Measurements from ENCODE around the gene ZNF536.

Gene ZNF536

GRCh38 chr19:30420881-30421280 is 48.7 kb downstream of the ZNF536 start:
- Histone ChIP-seq H3K4me1 (ENCODE audit: control insufficient read depth, insufficient read depth, low read length) (no peaks in the 10 kb centered on the region), H3K9me3 (ENCODE audit: control insufficient read depth, low read length) (no peaks in the 10 kb centered on the region), H3K4me3 (ENCODE audit: low read length) (no peak overlapping the region), H3K36me3 (ENCODE audit: control insufficient read depth, insufficient read depth, low read length) (no peaks in the 10 kb centered on the region), H3K9ac (ENCODE audit: low read length) (no peak overlapping the region), H3K27me3 (ENCODE audit: control insufficient read depth, insufficient read depth, low read length) (no peaks in the 10 kb centered on the region)

DNA sequence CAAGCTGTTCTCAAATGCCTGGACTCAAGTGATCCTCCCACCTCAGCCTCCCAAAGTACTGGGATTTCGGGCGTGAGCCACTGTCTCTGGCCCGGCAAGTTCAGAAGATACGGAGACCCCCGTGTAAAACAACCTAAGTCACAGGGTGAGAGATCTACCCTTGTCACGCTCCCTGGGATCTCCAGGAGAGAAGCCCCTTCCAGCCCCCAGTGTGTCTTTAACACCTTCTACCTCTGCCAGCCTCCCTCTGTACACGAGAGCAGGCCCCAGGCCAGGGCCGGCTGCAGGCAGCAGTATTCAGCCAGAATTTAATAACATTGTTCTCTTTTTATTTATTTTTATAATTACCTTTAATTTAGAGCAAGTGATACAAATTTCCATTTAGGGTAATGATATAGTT is 49.4 kb downstream of the ZNF536 start:
- H3K27me3 ChIP-seq (ENCODE audit: control insufficient read depth, insufficient read depth, low read length), result no peaks in the 10 kb centered on the region
- no peak overlapping the region for H3K9ac ChIP-seq (ENCODE audit: low read length)
- no peaks in the 10 kb centered on the region for H3K36me3 ChIP-seq (ENCODE audit: control insufficient read depth, insufficient read depth, low read length)
- H3K4me1 ChIP-seq (ENCODE audit: control insufficient read depth, insufficient read depth, low read length), result no peaks in the 10 kb centered on the region
- no peak overlapping the region for H3K4me3 ChIP-seq (ENCODE audit: low read length)
- H3K9me3 ChIP-seq (ENCODE audit: control insufficient read depth, low read length), result no peaks in the 10 kb centered on the region

DNA sequence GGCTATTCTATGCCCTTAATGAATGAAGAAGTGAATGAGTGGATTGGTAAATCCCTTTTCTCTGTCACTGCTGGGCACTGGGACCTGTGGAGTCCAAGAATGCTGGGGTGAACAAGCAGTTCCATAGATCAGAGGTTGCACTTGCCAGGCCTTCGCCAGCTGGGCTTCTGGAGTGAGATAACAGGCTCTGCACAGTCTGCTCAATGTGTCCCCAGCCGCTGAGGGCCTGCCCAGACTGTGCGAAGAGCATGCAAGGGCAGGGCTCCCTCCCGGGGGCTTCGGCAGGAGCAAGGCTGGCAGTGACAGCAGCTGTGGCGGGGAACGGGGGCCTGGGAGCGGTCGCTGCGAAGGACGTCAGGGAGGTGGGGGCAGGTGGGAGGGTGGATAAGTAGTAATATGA is 51.3 kb downstream of the ZNF536 start:
- no peak overlapping the region for H3K9ac ChIP-seq (ENCODE audit: low read length)
- H3K4me3 ChIP-seq (ENCODE audit: low read length), result no peak overlapping the region
- no peaks in the 10 kb centered on the region for H3K27me3 ChIP-seq (ENCODE audit: control insufficient read depth, insufficient read depth, low read length)
- H3K36me3 ChIP-seq (ENCODE audit: control insufficient read depth, insufficient read depth, low read length), result no peaks in the 10 kb centered on the region
- H3K4me1 ChIP-seq (ENCODE audit: control insufficient read depth, insufficient read depth, low read length), result no peaks in the 10 kb centered on the region
- H3K9me3 ChIP-seq (ENCODE audit: control insufficient read depth, low read length), result no peaks in the 10 kb centered on the region

DNA sequence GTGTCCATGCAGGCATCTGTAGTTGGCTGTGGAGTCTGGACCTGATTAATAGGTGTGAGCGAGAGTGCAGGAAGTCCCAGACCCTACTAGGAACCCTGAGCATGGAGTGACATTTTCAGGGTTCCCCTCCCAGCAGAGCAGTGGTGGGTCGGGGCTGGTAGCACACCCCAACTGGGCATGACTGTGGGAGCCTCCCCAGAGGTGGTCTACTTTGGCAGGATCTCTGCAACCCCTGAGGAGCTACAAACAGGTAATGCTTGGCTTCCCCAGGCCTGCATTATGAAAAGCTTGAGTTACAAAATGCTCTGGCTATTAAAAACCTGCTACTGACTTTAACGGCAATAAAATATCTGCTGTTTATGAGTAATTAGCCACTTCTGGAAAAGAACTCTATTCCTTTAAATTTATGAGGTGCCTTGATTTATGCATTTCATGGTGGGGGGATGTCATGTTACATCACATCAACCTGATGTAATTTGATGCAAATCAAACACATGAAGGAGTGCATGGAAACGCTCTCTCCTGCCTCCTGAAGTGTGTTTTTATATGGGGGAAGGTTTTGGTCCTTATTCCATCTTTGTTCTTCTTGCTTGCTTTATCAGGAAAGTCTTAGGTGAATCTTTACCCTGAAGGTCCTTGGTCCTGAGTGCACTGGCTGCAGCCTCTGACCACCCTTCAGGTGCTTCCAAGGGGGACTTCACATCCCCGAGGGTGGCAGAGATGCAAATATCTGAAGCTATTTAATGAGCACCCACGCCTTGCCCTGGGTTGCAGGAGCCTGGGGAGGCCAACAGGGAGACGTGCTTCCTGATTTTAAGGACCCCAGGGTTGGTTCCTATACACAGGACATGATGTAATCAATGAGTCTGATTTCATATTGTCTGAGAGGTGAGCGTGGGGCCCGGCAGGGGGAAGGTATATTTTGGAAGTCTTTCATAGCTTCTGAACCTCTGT is 54.0 kb downstream of the ZNF536 start:
- Histone ChIP-seq H3K9ac (ENCODE audit: low read length) (no peak overlapping the region), H3K4me1 (ENCODE audit: control insufficient read depth, insufficient read depth, low read length) (no peaks in the 10 kb centered on the region), H3K27me3 (ENCODE audit: control insufficient read depth, insufficient read depth, low read length) (no peaks in the 10 kb centered on the region), H3K9me3 (ENCODE audit: control insufficient read depth, low read length) (no peaks in the 10 kb centered on the region), H3K36me3 (ENCODE audit: control insufficient read depth, insufficient read depth, low read length) (no peaks in the 10 kb centered on the region), H3K4me3 (ENCODE audit: low read length) (no peak overlapping the region)

- Histone ChIP-seq H3K27me3 (ENCODE audit: control insufficient read depth, insufficient read depth, low read length) (no peaks in the 10 kb centered on the region), H3K4me3 (ENCODE audit: low read length) (no peak overlapping the region), H3K4me1 (ENCODE audit: control insufficient read depth, insufficient read depth, low read length) (no peaks in the 10 kb centered on the region), H3K36me3 (ENCODE audit: control insufficient read depth, insufficient read depth, low read length) (no peaks in the 10 kb centered on the region), H3K9ac (ENCODE audit: low read length) (no peak overlapping the region), H3K9me3 (ENCODE audit: control insufficient read depth, low read length) (no peaks in the 10 kb centered on the region)
Measured at GRCh38 chr19:30426864-30427263, 54.7 kb downstream of the ZNF536 start.

GRCh38 chr19:30428092-30428680 is 56.0 kb downstream of the ZNF536 start:
- no peak overlapping the region for H3K4me3 ChIP-seq (ENCODE audit: low read length)

DNA sequence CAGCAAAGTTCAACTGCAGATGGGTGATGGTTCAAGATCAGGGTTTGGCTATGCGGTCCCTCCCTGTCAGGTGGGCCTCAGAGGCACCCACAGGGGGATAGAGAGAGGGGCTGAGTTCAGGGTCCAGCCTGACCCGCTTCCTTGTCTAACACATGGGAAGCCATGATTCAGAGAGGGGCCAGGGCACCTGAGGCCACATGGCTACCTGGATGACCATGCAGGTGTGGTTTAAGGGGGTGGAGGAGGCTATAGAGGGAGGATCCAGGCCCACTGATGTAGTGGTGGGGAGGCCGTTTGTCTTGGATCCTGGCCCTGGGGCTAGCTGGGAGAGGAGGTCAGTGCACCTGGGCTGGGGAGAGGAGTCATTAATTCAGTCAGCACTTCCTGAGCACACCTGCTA is 56.7 kb downstream of the ZNF536 start:
- Histone ChIP-seq H3K9me3 (ENCODE audit: control insufficient read depth, low read length) (no peaks in the 10 kb centered on the region), H3K27me3 (ENCODE audit: control insufficient read depth, insufficient read depth, low read length) (no peaks in the 10 kb centered on the region), H3K4me1 (ENCODE audit: control insufficient read depth, insufficient read depth, low read length) (no peaks in the 10 kb centered on the region), H3K36me3 (ENCODE audit: control insufficient read depth, insufficient read depth, low read length) (no peaks in the 10 kb centered on the region), H3K4me3 (ENCODE audit: low read length) (no peak overlapping the region), H3K9ac (ENCODE audit: low read length) (no peak overlapping the region)

More at GRCh38 chr19:30428092-30428680, 56.0 kb downstream of the ZNF536 start:
- Histone ChIP-seq H3K36me3 (ENCODE audit: control insufficient read depth, insufficient read depth, low read length) (no peaks in the 10 kb centered on the region), H3K9ac (ENCODE audit: low read length) (no peak overlapping the region), H3K27me3 (ENCODE audit: control insufficient read depth, insufficient read depth, low read length) (no peaks in the 10 kb centered on the region), H3K4me1 (ENCODE audit: control insufficient read depth, insufficient read depth, low read length) (no peaks in the 10 kb centered on the region), H3K9me3 (ENCODE audit: control insufficient read depth, low read length) (no peaks in the 10 kb centered on the region)

GRCh38 chr19:30430206-30430734 is 58.1 kb downstream of the ZNF536 start:
- no peaks in the 10 kb centered on the region for H3K36me3 ChIP-seq (ENCODE audit: control insufficient read depth, insufficient read depth, low read length)
- no peaks in the 10 kb centered on the region for H3K9me3 ChIP-seq (ENCODE audit: control insufficient read depth, low read length)
- no peak overlapping the region for H3K9ac ChIP-seq (ENCODE audit: low read length)
- no peaks in the 10 kb centered on the region for H3K27me3 ChIP-seq (ENCODE audit: control insufficient read depth, insufficient read depth, low read length)
- H3K4me1 ChIP-seq (ENCODE audit: control insufficient read depth, insufficient read depth, low read length), result no peaks in the 10 kb centered on the region
- no peak overlapping the region for H3K4me3 ChIP-seq (ENCODE audit: low read length)

GRCh38 chr19:30431591-30431990 is 59.4 kb downstream of the ZNF536 start:
- Histone ChIP-seq H3K27me3 (ENCODE audit: control insufficient read depth, insufficient read depth, low read length) (no peaks in the 10 kb centered on the region), H3K9ac (ENCODE audit: low read length) (no peak overlapping the region), H3K4me3 (ENCODE audit: low read length) (no peak overlapping the region), H3K4me1 (ENCODE audit: control insufficient read depth, insufficient read depth, low read length) (no peaks in the 10 kb centered on the region), H3K36me3 (ENCODE audit: control insufficient read depth, insufficient read depth, low read length) (no peaks in the 10 kb centered on the region), H3K9me3 (ENCODE audit: control insufficient read depth, low read length) (no peaks in the 10 kb centered on the region)

- no peaks in the 10 kb centered on the region for H3K4me1 ChIP-seq (ENCODE audit: control insufficient read depth, insufficient read depth, low read length)
- H3K9ac ChIP-seq (ENCODE audit: low read length), result no peak overlapping the region
- H3K36me3 ChIP-seq (ENCODE audit: control insufficient read depth, insufficient read depth, low read length), result no peaks in the 10 kb centered on the region
- no peaks in the 10 kb centered on the region for H3K9me3 ChIP-seq (ENCODE audit: control insufficient read depth, low read length)
- no peak overlapping the region for H3K4me3 ChIP-seq (ENCODE audit: low read length)
- no peaks in the 10 kb centered on the region for H3K27me3 ChIP-seq (ENCODE audit: control insufficient read depth, insufficient read depth, low read length)
Measured at GRCh38 chr19:30434797-30435594, 62.8 kb downstream of the ZNF536 start.

DNA sequence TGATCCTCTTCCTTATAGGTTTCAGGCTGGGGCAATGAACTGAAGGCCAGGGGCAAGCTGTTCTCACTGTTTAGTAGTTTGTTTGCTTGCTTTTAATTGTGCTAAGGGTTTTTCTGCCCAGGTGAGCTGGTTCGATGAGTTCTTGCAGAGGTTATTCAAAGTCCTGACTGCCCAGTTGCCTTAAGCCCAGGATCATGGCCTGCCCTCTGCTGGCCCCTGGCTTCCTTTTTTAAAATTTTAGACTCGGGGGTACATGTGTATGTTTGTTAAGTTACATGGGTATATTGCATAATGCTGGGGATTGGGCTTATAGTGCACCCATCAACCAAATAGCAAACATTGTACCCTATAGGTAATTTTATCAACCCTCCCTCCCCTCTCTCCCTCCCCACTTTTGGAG is 65.7 kb downstream of the ZNF536 start:
- Histone ChIP-seq H3K27me3 (ENCODE audit: control insufficient read depth, insufficient read depth, low read length) (no peaks in the 10 kb centered on the region), H3K36me3 (ENCODE audit: control insufficient read depth, insufficient read depth, low read length) (no peaks in the 10 kb centered on the region), H3K4me3 (ENCODE audit: low read length) (no peak overlapping the region), H3K9me3 (ENCODE audit: control insufficient read depth, low read length) (no peaks in the 10 kb centered on the region), H3K9ac (ENCODE audit: low read length) (no peak overlapping the region), H3K4me1 (ENCODE audit: control insufficient read depth, insufficient read depth, low read length) (no peaks in the 10 kb centered on the region)

DNA sequence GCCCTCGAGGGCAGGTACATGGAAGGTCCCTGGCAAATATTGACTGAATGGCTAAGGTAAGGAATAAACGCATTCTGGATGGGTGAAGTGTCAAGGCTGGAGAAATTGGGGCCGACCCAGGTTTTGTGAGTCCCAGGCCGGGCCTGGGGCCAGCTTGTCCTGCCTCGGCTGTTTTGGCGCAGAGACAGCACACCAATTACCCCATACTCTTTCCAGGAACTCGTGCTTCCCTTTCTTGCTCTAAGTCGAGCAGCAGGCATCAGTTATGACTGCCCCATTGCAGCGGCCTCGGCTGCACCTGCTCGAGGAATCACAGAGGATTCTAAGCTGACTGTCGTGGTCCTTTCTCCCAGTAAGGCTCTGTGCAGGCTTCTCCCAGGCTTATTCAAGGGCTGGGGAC is 67.1 kb downstream of the ZNF536 start:
- no peaks in the 10 kb centered on the region for H3K36me3 ChIP-seq (ENCODE audit: control insufficient read depth, insufficient read depth, low read length)
- no peak overlapping the region for H3K9ac ChIP-seq (ENCODE audit: low read length)
- no peaks in the 10 kb centered on the region for H3K9me3 ChIP-seq (ENCODE audit: control insufficient read depth, low read length)
- no peak overlapping the region for H3K4me3 ChIP-seq (ENCODE audit: low read length)
- H3K27me3 ChIP-seq (ENCODE audit: control insufficient read depth, insufficient read depth, low read length), result no peaks in the 10 kb centered on the region
- H3K4me1 ChIP-seq (ENCODE audit: control insufficient read depth, insufficient read depth, low read length), result no peaks in the 10 kb centered on the region
